PFSK-1 (cell line): ENCODE results near the gene MYO3A.

Experiments
- FOXP2 ChIP-seq: optimal IDR thresholded peaks from 2 replicates; pipeline ENCODE3; 2011; ENCODE audit warnings: borderline replicate concordance, control low read depth, inconsistent platforms; ENCODE audit not compliant: insufficient read depth; ENCODE audit errors: extremely low read length, extremely low read depth
- POLR2AphosphoS5 ChIP-seq: IDR thresholded peaks from 2 replicates; pipeline ENCODE4 v1.6.1; 2012; ENCODE audit warnings: low read depth, mild to moderate bottlenecking, control low read depth, low read length, moderate library complexity
- REST ChIP-seq, 2 experiments: IDR thresholded peaks; 2 replicates each; pipeline versions ENCODE4 v1.6.1 to v1.8.0; 2011 to 2012; ENCODE audit warnings: low read depth in 2 of 2, low read length in 2 of 2, control low read depth in 1 of 2, inconsistent platforms in 1 of 2, mild to moderate bottlenecking in 1 of 2, moderate library complexity in 1 of 2; ENCODE audit not compliant: insufficient read depth in 1 of 2
- SIN3A ChIP-seq: IDR thresholded peaks from 2 replicates; pipeline ENCODE4 v1.6.1; 2012; ENCODE audit warnings: mild to moderate bottlenecking, low read length, moderate library complexity, borderline replicate concordance; ENCODE audit not compliant: insufficient read depth
- TAF1 ChIP-seq: IDR thresholded peaks from 2 replicates; pipeline ENCODE4 v1.6.1; 2012; ENCODE audit warnings: low read length, control low read depth, borderline replicate concordance; ENCODE audit not compliant: insufficient read depth

The MYO3A gene

GRCh38 chr10:26213157-26213800 lies 279.2 kb downstream of the MYO3A start:
- TF ChIP-seq REST (IDR thresholded peaks at IDR 0.05; ENCODE audit: insufficient read depth in 1 of 2, low read depth in 2 of 2, low read length in 2 of 2) (no peak), SIN3A (no peak), POLR2AphosphoS5 (no peak), TAF1 (no peak), FOXP2 (no peak)

GRCh38 chr10:26214004-26214403 lies 280.0 kb downstream of the MYO3A start:
- TF ChIP-seq FOXP2: no peak
- TF ChIP-seq SIN3A: no peak
- TF ChIP-seq TAF1: no peak
- TF ChIP-seq POLR2AphosphoS5: no peak
- TF ChIP-seq REST (IDR thresholded peaks at IDR 0.05; ENCODE audit: insufficient read depth in 1 of 2, low read depth in 2 of 2, low read length in 2 of 2): no peak

- TF ChIP-seq SIN3A (no peak), FOXP2 (no peak), POLR2AphosphoS5 (no peak), TAF1 (no peak), REST (IDR thresholded peaks at IDR 0.05; ENCODE audit: insufficient read depth in 1 of 2, low read depth in 2 of 2, low read length in 2 of 2) (no peak)
Measured at GRCh38 chr10:26214551-26215395, 280.7 kb downstream of the MYO3A start.

- TF ChIP-seq POLR2AphosphoS5: no peak
- no peak for TF ChIP-seq FOXP2
- no peak for TF ChIP-seq TAF1
- no peak for TF ChIP-seq REST (IDR thresholded peaks at IDR 0.05; ENCODE audit: insufficient read depth in 1 of 2, low read depth in 2 of 2, low read length in 2 of 2)
- TF ChIP-seq SIN3A: no peak
Measured at GRCh38 chr10:26215396-26215934, 281.4 kb downstream of the MYO3A start.
